ENCODE measurements around the gene RUFY3.
"Not testable (repeated sequence)": the region's sequence is repeated elsewhere in the genome, so short reads cannot be mapped to it uniquely, and the experiment has no call there.

- TF ChIP-seq CTCF, POLR2A (IDR thresholded peaks at IDR 0.05): not testable (repeated sequence)
Observed at GRCh38 chr4:70698435-70698834, 23.3 kb upstream of the RUFY3 start.

Measured in adrenal gland (tissue), 5 donors.